Karpas-422 (cell line): ENCODE measurements around the gene EPN2. TPM values are rescaled to one million over a fixed set of nuclear protein-coding genes. Genes with fewer than 3 reads are reported as not detected.

Experiments
- DNase-seq: peaks from one replicate; pipeline ENCODE4 v3.0.0-alpha.2; 2015
- H2AFZ ChIP-seq: fragments of 200-600 bp; sonication (generic); 2 replicates; pipeline ENCODE4 v1.6.1; 2014; ENCODE audit warnings: antibody characterized with exemption, low read length, mixed read lengths
- H3K27ac ChIP-seq: fragments of 200-600 bp; sonication (generic); 2 replicates; pipeline ENCODE4 v1.5.1; 2014; ENCODE audit warnings: mild to moderate bottlenecking, low read length, moderate library complexity
- H3K27me3 ChIP-seq: fragments of 200-600 bp; sonication (generic); 2 replicates; pipeline ENCODE4 v1.6.1; 2014; ENCODE audit warnings: low read length, mixed read lengths
- H3K36me3 ChIP-seq: fragments of 200-600 bp; sonication (generic); 2 replicates; pipeline ENCODE4 v1.6.1; 2014; ENCODE audit warnings: low read length, mixed read lengths; ENCODE audit not compliant: insufficient read depth
- H3K4me1 ChIP-seq: fragments of 200-600 bp; sonication (generic); 2 replicates; pipeline ENCODE4 v1.6.1; 2014; ENCODE audit warnings: mild to moderate bottlenecking, low read length, mixed read lengths
- H3K4me2 ChIP-seq: fragments of 200-600 bp; sonication (generic); 2 replicates; pipeline ENCODE4 v1.6.1; 2014; ENCODE audit warnings: low read length, low read depth, mild to moderate bottlenecking; ENCODE audit not compliant: poor library complexity, severe bottlenecking
- H3K4me3 ChIP-seq: fragments of 200-600 bp; sonication (generic); 2 replicates; pipeline ENCODE4 v1.5.1; 2014; ENCODE audit warnings: mild to moderate bottlenecking, antibody characterized with exemption, low read length, mixed read lengths
- H3K79me2 ChIP-seq: fragments of 200-600 bp; sonication (generic); 2 replicates; pipeline ENCODE4 v1.6.1; 2014; ENCODE audit warnings: mild to moderate bottlenecking, low read length, mixed read lengths
- H3K9ac ChIP-seq: fragments of 200-600 bp; sonication (generic); 2 replicates; pipeline ENCODE4 v1.6.0; 2014; ENCODE audit warnings: low read length
- H3K9me2 ChIP-seq: fragments of 200-600 bp; sonication (generic), shearing (Covaris generic); replicated peaks from 2 replicates; pipeline ENCODE4 v1.6.0; 2014; ENCODE audit warnings: mild to moderate bottlenecking, low read length, moderate library complexity; ENCODE audit not compliant: insufficient read depth
- H3K9me3 ChIP-seq: fragments of 300-700, 200-600 bp; sonication (generic); 2 replicates; pipeline ENCODE4 v1.6.1; 2014; ENCODE audit warnings: low read length, mixed read lengths
- H4K20me1 ChIP-seq: fragments of 200-600 bp; sonication (generic); 2 replicates; pipeline ENCODE4 v1.6.1; 2014; ENCODE audit warnings: mild to moderate bottlenecking, antibody characterized with exemption, low read length, low read depth; ENCODE audit not compliant: insufficient read depth
- total RNA-seq: library from RNA; depleted of rRNA; stranded (reverse); fragments of >200 nt; shearing (Covaris generic); gene quantifications from 2 replicates; pipeline ENCODE4 v1.2.3, GENCODE V29; 2014; ENCODE audit warnings: low replicate concordance

EPN2 gene
- total RNA-seq, 1 experiment from 2014 or later: 17.6 TPM

- Histone ChIP-seq H3K4me1 (peaks cover 18% of the 10 kb centered on the region), H4K20me1 (no peaks in the 10 kb centered on the region), H3K4me3 (peak within 1 kb of the TSS; percentile 82), H3K36me3 (no peaks in the 10 kb centered on the region), H3K4me2 (peak within 1 kb of the TSS; percentile 88), H3K9me3 (no peaks in the 10 kb centered on the region), H2AFZ (peak within 1 kb of the TSS; percentile 98), H3K9ac (peak within 1 kb of the TSS; percentile 75), H3K27ac (no peak within 1 kb of the TSS), H3K27me3 (no peaks in the 10 kb centered on the region), H3K79me2 (no peaks in the 10 kb centered on the region), H3K9me2 (no peaks in the 10 kb centered on the region)
- peak; percentile 96 for DNase-seq
These were observed 125.3 kb downstream of the EPN2 start, which contains the start of gene B9D1 for GRCh38 chr17:19362277-19363113. B9D1 (minus strand) TSS chr17:19362723; CDS start chr17:19362569, 154 bp downstream.

- Histone ChIP-seq H3K27ac (no peak overlapping the region), H3K79me2 (no peaks in the 10 kb centered on the region), H3K9me3 (no peaks in the 10 kb centered on the region), H4K20me1 (no peaks in the 10 kb centered on the region), H3K36me3 (no peaks in the 10 kb centered on the region), H3K27me3 (no peaks in the 10 kb centered on the region), H3K4me2 (peak overlapping the region; percentile 88), H2AFZ (0 out of 2 replicates have a peak overlapping the region, but pooled peaks have one; percentile 92), H3K4me1 (peaks cover 18% of the 10 kb centered on the region), H3K9ac (peak overlapping the region; percentile 75; the same call in 1 of the 2 replicates), H3K4me3 (peak overlapping the region; percentile 82), H3K9me2 (no peaks in the 10 kb centered on the region)
- DNase-seq: no peak
These were observed 125.9 kb downstream of the EPN2 start for GRCh38 chr17:19363114-19363438.

- no peak overlapping the region for H2AFZ ChIP-seq
- no peaks in the 10 kb centered on the region for H4K20me1 ChIP-seq
- H3K36me3 ChIP-seq: no peaks in the 10 kb centered on the region
- no peaks in the 10 kb centered on the region for H3K9me3 ChIP-seq
- no peak for DNase-seq
- H3K9ac ChIP-seq: 0 out of 2 replicates have a peak overlapping the region, but pooled peaks have one; percentile 75
- no peaks in the 10 kb centered on the region for H3K9me2 ChIP-seq
- H3K4me2 ChIP-seq: peak overlapping the region; percentile 88
- H3K4me3 ChIP-seq: peak overlapping the region; percentile 82; the same call in 1 of the 2 replicates
- no peaks in the 10 kb centered on the region for H3K79me2 ChIP-seq
- H3K27ac ChIP-seq: no peak overlapping the region
- no peaks in the 10 kb centered on the region for H3K27me3 ChIP-seq
- peaks cover 18% of the 10 kb centered on the region for H3K4me1 ChIP-seq
These were observed 126.4 kb downstream of the EPN2 start for GRCh38 chr17:19363460-19364035.

GRCh38 chr17:19364699-19365498, 127.7 kb downstream of the EPN2 start:
- no peak overlapping the region for H3K4me2 ChIP-seq
- H3K27ac ChIP-seq: no peak overlapping the region
- H3K79me2 ChIP-seq: no peaks in the 10 kb centered on the region
- H4K20me1 ChIP-seq: no peaks in the 10 kb centered on the region
- H3K9me2 ChIP-seq: no peaks in the 10 kb centered on the region
- no peak overlapping the region for H2AFZ ChIP-seq
- H3K9ac ChIP-seq: no peak overlapping the region
- H3K4me1 ChIP-seq: peaks cover 18% of the 10 kb centered on the region
- H3K9me3 ChIP-seq: no peaks in the 10 kb centered on the region
- H3K4me3 ChIP-seq: no peak overlapping the region
- no peaks in the 10 kb centered on the region for H3K27me3 ChIP-seq
- no peak for DNase-seq
- no peaks in the 10 kb centered on the region for H3K36me3 ChIP-seq

GRCh38 chr17:19365499-19365817, 128.3 kb downstream of the EPN2 start:
- no peaks in the 10 kb centered on the region for H3K27me3 ChIP-seq
- no peaks in the 10 kb centered on the region for H3K79me2 ChIP-seq
- H3K27ac ChIP-seq: no peak overlapping the region
- H3K9ac ChIP-seq: no peak overlapping the region
- no peaks in the 10 kb centered on the region for H4K20me1 ChIP-seq
- no peaks in the 10 kb centered on the region for H3K9me3 ChIP-seq
- no peak for DNase-seq
- H3K36me3 ChIP-seq: no peaks in the 10 kb centered on the region
- H3K9me2 ChIP-seq: no peaks in the 10 kb centered on the region
- no peak overlapping the region for H3K4me3 ChIP-seq
- no peak overlapping the region for H3K4me2 ChIP-seq
- H3K4me1 ChIP-seq: peaks cover 18% of the 10 kb centered on the region
- no peak overlapping the region for H2AFZ ChIP-seq

GRCh38 chr17:19365833-19366636, 128.9 kb downstream of the EPN2 start:
- Histone ChIP-seq H3K27ac (no peak overlapping the region), H3K27me3 (no peaks in the 10 kb centered on the region), H3K9ac (no peak overlapping the region), H4K20me1 (no peaks in the 10 kb centered on the region), H3K9me3 (no peaks in the 10 kb centered on the region), H3K4me2 (no peak overlapping the region), H3K4me1 (peaks cover 18% of the 10 kb centered on the region), H3K79me2 (no peaks in the 10 kb centered on the region), H3K9me2 (no peaks in the 10 kb centered on the region), H3K36me3 (no peaks in the 10 kb centered on the region), H3K4me3 (no peak overlapping the region), H2AFZ (no peak overlapping the region)
- DNase-seq: no peak

- Histone ChIP-seq H3K4me3 (no peak overlapping the region), H3K9ac (no peak overlapping the region), H3K36me3 (no peaks in the 10 kb centered on the region), H3K79me2 (no peaks in the 10 kb centered on the region), H3K4me2 (no peak overlapping the region), H3K27ac (no peak overlapping the region), H3K9me2 (no peaks in the 10 kb centered on the region), H3K27me3 (no peaks in the 10 kb centered on the region), H2AFZ (no peak overlapping the region), H3K4me1 (peaks cover 18% of the 10 kb centered on the region), H4K20me1 (no peaks in the 10 kb centered on the region), H3K9me3 (no peaks in the 10 kb centered on the region)
- no peak for DNase-seq
These were observed 129.4 kb downstream of the EPN2 start for GRCh38 chr17:19366637-19366972.
